GM23338 (cell line): ENCODE results near the gene TMEM60. TPM values are rescaled to one million over a fixed set of nuclear protein-coding genes. Genes with fewer than 3 reads are reported as not detected.

Experiments
- ATAC-seq: fragments of 200-7000 bp; cut with Tn5 transposase; 3 replicates; pipeline ENCODE4 v1.9.1; 2020
- DNase-seq: peaks from one replicate; pipeline ENCODE4 v3.0.0-alpha.2; 2015; ENCODE audit warnings: low spot score
- H2AFZ ChIP-seq: fragments of 200-600 bp; sonication (generic); 2 replicates; pipeline ENCODE4 v1.8.0; 2016; ENCODE audit warnings: antibody characterized with exemption, mild to moderate bottlenecking, moderate library complexity
- H3F3A ChIP-seq: fragments of 200-600 bp; sonication (generic); replicated peaks from 2 replicates; pipeline ENCODE4 v1.8.0; 2017; ENCODE audit warnings: antibody characterized with exemption, mixed run types, low read depth
- H3K27ac ChIP-seq: fragments of 200-600 bp; sonication (generic); 2 replicates; pipeline ENCODE4 v1.6.1; 2016; ENCODE audit warnings: low read depth
- H3K27me3 ChIP-seq: fragments of 200-600 bp; sonication (generic); 2 replicates; pipeline ENCODE4 v1.8.0; 2016; ENCODE audit warnings: mild to moderate bottlenecking, mixed run types, moderate library complexity; ENCODE audit not compliant: insufficient read depth
- H3K36me3 ChIP-seq: fragments of 200-600 bp; sonication (generic); 2 replicates; pipeline ENCODE4 v1.8.0; 2016; ENCODE audit warnings: mild to moderate bottlenecking; ENCODE audit not compliant: insufficient read depth
- H3K4me1 ChIP-seq: fragments of 200-600 bp; sonication (generic); 2 replicates; pipeline ENCODE4 v1.8.0; 2016; ENCODE audit warnings: mild to moderate bottlenecking, moderate library complexity; ENCODE audit not compliant: insufficient read depth
- H3K4me2 ChIP-seq: fragments of 200-600 bp; sonication (generic); 2 replicates; pipeline ENCODE4 v1.7.1; 2017; ENCODE audit warnings: mixed run types
- H3K4me3 ChIP-seq: fragments of 200-600 bp; sonication (generic); 2 replicates; pipeline ENCODE4 v1.6.1; 2016; ENCODE audit warnings: mixed run types
- H3K79me2 ChIP-seq: fragments of 200-600 bp; sonication (generic); replicated peaks from 2 replicates; pipeline ENCODE4 v1.8.0; 2017; ENCODE audit warnings: mild to moderate bottlenecking; ENCODE audit not compliant: insufficient read depth
- H3K9me2 ChIP-seq: fragments of 200-600 bp; sonication (generic); 2 replicates; pipeline ENCODE4 v1.8.0; 2017; ENCODE audit not compliant: insufficient read depth
- H4K20me1 ChIP-seq: fragments of 200-600 bp; sonication (generic); replicated peaks from 2 replicates; pipeline ENCODE4 v1.8.0; 2017; ENCODE audit warnings: mild to moderate bottlenecking; ENCODE audit not compliant: insufficient read depth
- H3K27ac Mint-ChIP-seq: 2 replicates; pipeline ENCODE4 v1.8.0; 2020; ENCODE audit warnings: inconsistent platforms, mild to moderate bottlenecking, moderate library complexity, mixed read lengths
- H3K27me3 Mint-ChIP-seq: 3 replicates; pipeline ENCODE4 v1.8.0; 2022; ENCODE audit warnings: low read depth, mild to moderate bottlenecking, moderate library complexity, mixed read lengths, inconsistent platforms; ENCODE audit not compliant: insufficient read depth, poor library complexity
- H3K36me3 Mint-ChIP-seq: 3 replicates; pipeline ENCODE4 v1.8.0; 2021; ENCODE audit warnings: low read depth, mild to moderate bottlenecking, inconsistent platforms, moderate library complexity, mixed read lengths
- H3K4me1 Mint-ChIP-seq: 3 replicates; pipeline ENCODE4 v1.8.0; 2020; ENCODE audit warnings: mild to moderate bottlenecking, inconsistent platforms, mixed read lengths
- H3K4me3 Mint-ChIP-seq: 3 replicates; pipeline ENCODE4 v1.8.0; 2021; ENCODE audit warnings: moderate library complexity, mild to moderate bottlenecking, inconsistent platforms, mixed read lengths
- H3K9me3 Mint-ChIP-seq: 3 replicates; pipeline ENCODE4 v1.8.0; 2020; ENCODE audit warnings: moderate library complexity, mild to moderate bottlenecking, inconsistent platforms, mixed read lengths
- CREB1 ChIP-seq: fragments of 250-450 bp; sonication (Bioruptor Pico); IDR thresholded peaks from 2 replicates; pipeline ENCODE4 v1.5.0; 2020; ENCODE audit warnings: low read depth, mild to moderate bottlenecking, moderate library complexity
- CTCF ChIP-seq, 2 experiments: fragments of 200-600 bp in 1 of 2; sonication (generic) in 1 of 2; conservative IDR thresholded peaks; 2 replicates each; pipeline versions ENCODE4 v1.5.1 to v1.6.1; 2016 to 2017; ENCODE audit warnings: antibody characterized with exemption in 2 of 2, low read depth in 2 of 2, mild to moderate bottlenecking in 2 of 2, moderate library complexity in 1 of 2
- ETS1 ChIP-seq: IDR thresholded peaks from 2 replicates; pipeline ENCODE4 v1.6.1; 2016; ENCODE audit warnings: antibody characterized with exemption
- EZH2 ChIP-seq: fragments of 200-600 bp; sonication (generic); IDR thresholded peaks from one replicate; pipeline ENCODE4 v1.8.0; 2017; ENCODE audit warnings: antibody characterized with exemption, mild to moderate bottlenecking, low read depth; ENCODE audit not compliant: unreplicated experiment
- EZH2phosphoT487 ChIP-seq: fragments of 200-600 bp; sonication (generic); IDR thresholded peaks from one replicate; pipeline ENCODE4 v1.8.1; 2018; ENCODE audit warnings: antibody characterized with exemption; ENCODE audit not compliant: unreplicated experiment
- JUNB ChIP-seq: IDR thresholded peaks from one replicate; pipeline ENCODE4 v1.6.1; 2016; ENCODE audit warnings: antibody characterized with exemption; ENCODE audit not compliant: unreplicated experiment
- NANOG ChIP-seq: IDR thresholded peaks from 2 replicates; pipeline ENCODE4 v1.6.1; 2016; ENCODE audit warnings: antibody characterized with exemption, borderline replicate concordance
- POLR2AphosphoS5 ChIP-seq: IDR thresholded peaks from 2 replicates; pipeline ENCODE4 v1.6.1; 2016; ENCODE audit warnings: antibody characterized with exemption, low read depth
- REST ChIP-seq: IDR thresholded peaks from one replicate; pipeline ENCODE4 v1.6.1; 2018; ENCODE audit warnings: antibody characterized with exemption; ENCODE audit not compliant: unreplicated experiment
- STAT1 ChIP-seq: IDR thresholded peaks from one replicate; pipeline ENCODE4 v1.6.1; 2016; ENCODE audit warnings: antibody characterized with exemption; ENCODE audit not compliant: unreplicated experiment
- ZNF114 ChIP-seq: fragments of 250-450 bp; sonication (Bioruptor Pico); IDR thresholded peaks from 2 replicates; pipeline ENCODE4 v1.5.0; 2020; ENCODE audit warnings: mild to moderate bottlenecking, moderate library complexity
- ZNF331 ChIP-seq: fragments of 250-450 bp; sonication (Bioruptor Pico); IDR thresholded peaks from 2 replicates; pipeline ENCODE4 v1.5.0; 2020; ENCODE audit warnings: low read depth, mild to moderate bottlenecking, moderate library complexity
- ZNF462 ChIP-seq: fragments of 250-450 bp; sonication (Bioruptor Pico); IDR thresholded peaks from 2 replicates; pipeline ENCODE4 v1.5.0; 2020; ENCODE audit warnings: mild to moderate bottlenecking, moderate library complexity
- polyA plus RNA-seq: library from polyadenylated mRNA; unstranded; fragments of >200 nt; fragmentation: Nextera tagmentation; extraction: Ambion mirVana; gene quantifications from 2 replicates; pipeline ENCODE4 v1.2.1, GENCODE V29; 2016
- total RNA-seq: library from RNA; depleted of rRNA; stranded (reverse); fragments of >200 nt; shearing (Covaris generic); gene quantifications from 2 replicates; pipeline ENCODE4 v1.2.3, GENCODE V29; 2014

TMEM60 gene
- total and polyA plus RNA-seq, 2 experiments from 2014 or later = 29.5 to 68.2 TPM

- Histone ChIP-seq H3K9me2 (no peaks in the 10 kb centered on the region), H3K4me3 (no peak overlapping the region), H2AFZ (no peak overlapping the region), H3K4me1 (no peaks in the 10 kb centered on the region), H3K27me3 (no peaks in the 10 kb centered on the region), H4K20me1 (no peaks in the 10 kb centered on the region), H3K79me2 (no peaks in the 10 kb centered on the region), H3F3A (no peaks in the 10 kb centered on the region), H3K36me3 (no peaks in the 10 kb centered on the region), H3K4me2 (no peak overlapping the region), H3K27ac (no peak overlapping the region)
- DNase-seq (no peak), ATAC-seq (no peak)
- Mint-ChIP-seq H3K9me3 (peaks cover 22% of the 10 kb centered on the region), H3K27me3 (peaks cover 4% of the 10 kb centered on the region), H3K27ac (no peak overlapping the region), H3K4me1 (no peaks in the 10 kb centered on the region), H3K36me3 (peaks cover 41% of the 10 kb centered on the region), H3K4me3 (no peak overlapping the region)
- no peak for TF ChIP-seq CTCF (conservative IDR thresholded peaks at IDR 0.05; ENCODE audit: low read depth in 2 of 2)
- no peak for TF ChIP-seq ZNF331
- TF ChIP-seq NANOG = no peak
- TF ChIP-seq ZNF462 (CRISPR knock-in tag) = no peak
- no peak for TF ChIP-seq REST
- no peak for TF ChIP-seq EZH2phosphoT487
- TF ChIP-seq POLR2AphosphoS5 = no peak
- no peak for TF ChIP-seq JUNB
- no peak for TF ChIP-seq ETS1
- no peak for TF ChIP-seq STAT1
- TF ChIP-seq ZNF114 (CRISPR knock-in tag) = no peak
- no peak for TF ChIP-seq EZH2
- no peak for TF ChIP-seq CREB1
Observed at GRCh38 chr7:77783545-77783944, 14.7 kb downstream of the TMEM60 start.
